NCI-H748 treated with DMSO at 0.1 percent for 48 hours (cell line): ENCODE measurements around the gene CD2AP.
"Not testable (repeated sequence)": the region's sequence is repeated elsewhere in the genome, so short reads cannot be mapped to it uniquely, and the experiment has no call there.

ENCODE experiments used
- DNase-seq: peaks from one replicate; lab custom pipeline; 2025; lab: John Stamatoyannopoulos, UW

Gene CD2AP

GRCh38 chr6:47634210-47635047 lies 156.8 kb downstream of the CD2AP start:
- peak; percentile 80 for DNase-seq

DNA sequence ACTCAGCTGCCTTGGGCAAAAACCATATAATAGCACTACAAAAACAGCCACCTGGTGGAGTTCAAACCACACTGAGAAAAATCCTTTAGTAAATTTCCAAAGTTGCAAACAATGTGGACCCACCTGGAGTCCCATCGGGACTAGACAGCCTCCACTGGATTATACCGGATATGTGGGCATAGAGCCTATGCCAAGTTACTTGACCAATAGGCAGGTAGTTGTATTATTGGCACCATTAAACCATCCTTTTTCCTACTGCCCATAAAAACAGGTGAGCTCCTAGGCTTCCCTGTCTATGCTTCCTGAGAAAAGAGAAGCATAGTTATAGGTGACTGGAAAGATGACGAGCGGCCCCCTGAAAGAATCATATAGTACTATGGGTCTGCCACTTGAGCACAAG lies 169.1 kb downstream of the CD2AP start:
- DNase-seq = no peak

- no peak for DNase-seq
These were observed 169.6 kb downstream of the CD2AP start for GRCh38 chr6:47647188-47647587.

DNA sequence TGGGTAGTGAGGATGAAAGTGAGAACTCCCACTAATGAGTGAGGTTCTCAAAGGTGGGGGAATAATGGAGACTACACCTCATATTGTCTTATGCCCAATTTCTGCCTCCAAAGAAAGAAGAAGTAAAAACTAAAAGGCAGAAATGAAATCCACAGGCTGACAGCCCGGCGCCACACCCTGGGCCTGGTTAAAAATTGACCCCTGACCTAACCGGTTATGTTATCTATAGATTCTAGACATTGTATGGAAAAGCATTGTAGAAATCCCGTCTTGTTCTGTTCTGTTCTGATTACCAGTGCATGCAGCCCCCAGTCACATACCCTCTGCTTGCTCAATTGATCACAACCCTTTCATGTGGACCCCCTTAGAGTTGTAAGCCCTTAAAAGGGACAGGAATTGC lies 170.0 kb downstream of the CD2AP start:
- DNase-seq = not testable (repeated sequence)

GRCh38 chr6:47648031-47648430 lies 170.4 kb downstream of the CD2AP start:
- no peak for DNase-seq

DNA sequence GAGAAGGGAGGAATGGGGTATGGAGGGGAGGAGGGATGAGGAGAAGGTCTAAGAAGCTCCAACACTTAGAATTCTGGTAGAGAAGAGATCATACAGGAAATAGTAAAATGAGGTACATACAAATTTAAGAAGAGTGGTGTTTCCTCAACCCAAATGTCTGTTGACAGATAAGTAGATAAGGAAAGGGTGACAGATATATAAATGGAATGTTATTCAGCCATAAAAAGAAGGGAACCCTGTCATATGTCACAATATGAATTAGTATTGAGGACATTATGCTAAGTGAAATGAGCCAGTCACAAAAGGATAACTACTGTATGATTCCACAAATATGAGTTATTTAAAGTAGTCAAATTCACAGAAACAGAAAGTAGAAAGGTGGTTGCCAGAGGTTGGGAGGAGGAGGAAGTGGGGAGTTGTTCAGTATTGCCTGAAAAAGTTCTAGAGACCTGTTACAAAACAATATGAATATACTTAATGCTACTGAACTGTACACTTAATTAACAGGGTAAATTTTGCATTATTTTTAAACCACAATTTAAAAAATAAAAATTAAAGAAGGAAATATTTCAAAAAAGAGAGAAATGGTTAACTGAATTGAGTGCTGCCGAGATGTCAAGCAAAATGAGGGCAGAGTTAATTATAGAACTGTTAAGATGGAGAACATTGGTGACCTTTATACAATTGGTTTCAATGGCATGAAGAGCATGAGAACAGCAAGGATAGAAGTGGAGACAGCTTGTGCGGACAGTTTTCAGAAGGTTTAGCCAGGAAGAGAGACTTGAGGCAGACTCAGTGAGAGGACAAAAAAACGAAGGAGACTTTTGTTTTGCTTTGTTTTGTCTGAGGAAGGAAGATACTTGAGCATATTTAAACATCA lies 173.2 kb downstream of the CD2AP start:
- DNase-seq = no peak

- no peak for DNase-seq
These were observed 173.9 kb downstream of the CD2AP start for GRCh38 chr6:47651505-47651944.

- DNase-seq = no peak
These were observed 176.1 kb downstream of the CD2AP start for GRCh38 chr6:47653706-47654105.

- DNase-seq = no peak
These were observed 176.7 kb downstream of the CD2AP start for GRCh38 chr6:47654255-47654654.

GRCh38 chr6:47655719-47656595 lies 178.4 kb downstream of the CD2AP start:
- DNase-seq = no peak

DNA sequence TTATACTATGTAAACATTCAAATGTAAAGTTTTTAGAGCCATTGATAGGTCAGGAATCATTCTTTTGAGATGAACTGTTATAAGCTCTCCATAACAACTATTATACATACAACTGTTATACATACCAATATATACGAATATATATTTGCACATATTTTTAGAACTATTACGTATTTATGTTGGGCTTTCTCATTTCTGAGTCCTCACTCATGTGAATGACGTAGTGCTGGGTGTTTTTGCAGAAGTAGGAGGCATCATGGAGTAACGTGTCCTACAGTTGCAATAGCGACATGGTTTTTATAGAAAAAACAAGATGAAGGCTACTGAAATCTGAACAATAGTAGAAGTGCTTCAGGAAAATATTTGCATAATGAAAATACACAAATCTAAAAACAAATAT lies 184.4 kb downstream of the CD2AP start:
- no peak for DNase-seq

DNA sequence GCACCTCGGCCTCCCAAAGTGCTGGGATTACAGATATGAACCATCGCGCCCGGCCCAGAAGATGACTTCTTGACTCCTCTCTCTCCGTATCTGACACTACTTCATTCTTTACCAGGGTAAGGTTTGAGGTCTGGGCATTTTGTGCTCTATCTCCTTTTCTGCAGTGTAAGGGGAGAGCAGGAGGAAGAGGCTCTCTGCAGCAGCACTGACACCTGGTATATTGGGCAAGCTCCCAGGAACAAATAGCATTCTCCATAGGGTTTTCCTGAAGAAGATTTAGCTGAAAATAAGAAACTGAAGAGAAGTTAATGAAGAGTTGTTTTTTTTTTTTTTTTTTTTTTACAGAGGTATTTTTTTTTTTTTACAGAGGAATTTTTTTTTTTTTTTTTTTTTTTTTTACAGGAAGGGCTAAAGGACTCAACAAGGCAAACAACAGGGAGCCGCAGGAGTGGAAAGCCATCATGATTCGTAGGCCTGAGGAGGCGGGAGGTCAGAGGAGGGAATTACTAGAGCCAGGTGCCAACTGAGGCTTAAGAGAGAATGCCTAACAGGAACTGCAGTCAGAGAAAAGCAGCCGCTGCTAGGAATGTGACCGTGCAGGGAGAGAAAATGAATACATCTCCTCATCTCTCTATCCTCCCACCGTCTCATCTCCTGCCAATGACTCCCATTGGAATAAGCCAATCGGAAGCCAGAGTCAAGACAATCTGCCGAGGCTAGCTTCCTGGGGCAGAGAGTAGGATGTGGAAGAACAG lies 186.1 kb downstream of the CD2AP start:
- no peak for DNase-seq

GRCh38 chr6:47665112-47665511 lies 187.5 kb downstream of the CD2AP start:
- peak; percentile 97 for DNase-seq

GRCh38 chr6:47669684-47670513 lies 192.3 kb downstream of the CD2AP start:
- DNase-seq = peak; percentile 86

GRCh38 chr6:47670851-47671250 lies 193.3 kb downstream of the CD2AP start:
- DNase-seq = no peak

- DNase-seq = no peak
These were observed 194.2 kb downstream of the CD2AP start for GRCh38 chr6:47671777-47672176.

DNA sequence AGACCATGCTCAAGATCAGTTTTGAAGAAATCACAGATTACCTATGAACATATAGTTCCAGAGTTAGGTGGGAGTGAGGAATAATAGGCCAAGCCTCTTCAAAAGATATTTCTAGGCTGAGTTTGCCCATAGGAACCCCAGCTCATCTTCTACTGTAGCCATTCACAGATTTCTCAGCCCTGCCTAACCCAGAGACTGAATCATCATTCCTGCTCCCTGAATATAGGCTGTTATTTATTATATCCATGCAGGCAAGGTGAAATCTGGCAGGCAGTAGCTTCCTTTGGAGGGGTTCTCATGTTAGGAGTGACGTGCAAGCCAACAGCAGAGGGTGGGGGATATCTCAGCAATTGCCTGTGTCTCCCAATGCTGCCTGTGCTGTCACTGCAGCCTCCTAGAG lies 195.2 kb downstream of the CD2AP start:
- DNase-seq = no peak

DNA sequence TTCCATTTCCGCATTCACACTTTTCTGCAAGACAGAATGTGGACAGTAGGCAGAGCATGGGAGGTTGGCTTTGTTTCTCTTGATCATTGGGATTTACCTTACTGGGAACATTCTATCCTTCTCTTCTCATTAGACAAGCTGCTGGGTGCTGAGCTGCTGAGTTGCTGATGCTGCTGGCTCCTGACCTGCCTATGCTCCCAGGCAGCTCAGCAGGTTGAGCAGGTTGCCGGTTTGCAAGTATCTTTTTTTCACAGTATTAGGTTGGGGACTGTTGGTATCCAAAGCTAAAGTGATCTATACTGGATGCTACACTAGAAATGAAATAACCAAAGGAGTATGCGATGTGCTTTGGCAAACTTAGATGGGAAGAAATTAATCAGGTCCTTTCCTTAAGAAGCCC lies 197.1 kb downstream of the CD2AP start:
- no peak for DNase-seq
